Measurements from ENCODE around the gene ENO2. TPM values are rescaled to one million over a fixed set of nuclear protein-coding genes. Genes with fewer than 3 reads are reported as not detected.

The ENO2 gene
- total and polyA plus RNA-seq, 12 donors = 7.4 to 113 (median 35.1) TPM

DNA sequence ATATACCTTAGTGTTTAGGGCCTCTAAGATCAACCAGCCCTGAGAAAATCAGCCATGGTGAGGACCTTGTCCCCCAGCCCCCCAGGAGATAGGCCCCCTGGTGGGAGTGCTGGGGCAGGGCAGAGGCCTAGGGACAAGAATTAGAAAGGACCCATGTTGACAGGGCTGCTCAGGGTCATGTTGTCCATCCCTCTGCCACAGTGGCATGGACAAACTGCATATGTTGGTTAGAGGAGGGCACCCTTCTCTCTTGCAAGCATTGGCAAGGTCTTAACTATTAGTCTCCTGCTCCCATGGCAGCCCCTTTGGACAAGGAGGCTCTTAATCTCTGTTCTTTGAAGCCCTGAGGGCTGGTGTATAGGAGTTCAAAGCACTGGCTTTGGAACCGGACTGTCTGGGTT is 36.0 kb downstream of the ENO2 start:
- 73 to 100% (median 75%) methylated on average over 1 of the region's 1 CpG for WGBS, 4 donors

DNA sequence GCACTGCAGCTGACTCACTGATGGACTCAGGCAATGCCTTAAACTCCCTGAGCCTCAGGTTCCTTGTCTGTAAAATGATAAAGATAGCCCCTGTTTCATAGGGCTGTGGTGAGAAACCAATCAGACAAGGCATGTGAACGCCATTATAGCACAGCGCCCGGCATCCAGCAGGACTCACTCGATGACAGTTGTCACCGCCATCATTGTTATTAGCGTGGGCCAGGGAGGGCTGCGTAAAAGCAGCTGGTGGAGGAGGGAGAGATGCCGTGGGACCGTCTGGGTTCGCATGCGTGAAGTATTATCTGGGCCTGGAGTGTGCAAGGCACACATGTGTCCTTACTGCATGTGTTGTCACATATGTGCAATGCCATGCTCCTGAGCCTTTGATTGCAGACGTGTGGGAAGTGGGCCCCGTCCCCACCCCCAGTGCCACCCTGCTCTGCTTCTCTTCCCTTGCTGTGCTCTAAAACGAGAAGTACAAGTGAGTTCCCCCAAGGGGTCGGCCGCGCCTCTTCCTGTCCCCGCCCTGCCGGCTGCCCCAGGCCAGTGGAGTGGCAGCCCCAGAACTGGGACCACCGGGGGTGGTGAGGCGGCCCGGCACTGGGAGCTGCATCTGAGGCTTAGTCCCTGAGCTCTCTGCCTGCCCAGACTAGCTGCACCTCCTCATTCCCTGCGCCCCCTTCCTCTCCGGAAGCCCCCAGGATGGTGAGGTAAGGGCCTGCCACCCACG is 36.6 kb downstream of the ENO2 start, which contains the start of gene PTPN6:
PTPN6 (plus strand) TSS at position 546 of the 730 bp plus-strand sequence; CDS start at position 703, 157 bp downstream.
- H3K36me3 ChIP-seq (replicated peaks in 1 of 2) = no peaks in the 10 kb centered on the region
- WGBS, 4 donors = 67 to 72% (median 72%) methylated on average over 12 to 25 of the region's 25 CpGs
- TF ChIP-seq, protein P1, sequence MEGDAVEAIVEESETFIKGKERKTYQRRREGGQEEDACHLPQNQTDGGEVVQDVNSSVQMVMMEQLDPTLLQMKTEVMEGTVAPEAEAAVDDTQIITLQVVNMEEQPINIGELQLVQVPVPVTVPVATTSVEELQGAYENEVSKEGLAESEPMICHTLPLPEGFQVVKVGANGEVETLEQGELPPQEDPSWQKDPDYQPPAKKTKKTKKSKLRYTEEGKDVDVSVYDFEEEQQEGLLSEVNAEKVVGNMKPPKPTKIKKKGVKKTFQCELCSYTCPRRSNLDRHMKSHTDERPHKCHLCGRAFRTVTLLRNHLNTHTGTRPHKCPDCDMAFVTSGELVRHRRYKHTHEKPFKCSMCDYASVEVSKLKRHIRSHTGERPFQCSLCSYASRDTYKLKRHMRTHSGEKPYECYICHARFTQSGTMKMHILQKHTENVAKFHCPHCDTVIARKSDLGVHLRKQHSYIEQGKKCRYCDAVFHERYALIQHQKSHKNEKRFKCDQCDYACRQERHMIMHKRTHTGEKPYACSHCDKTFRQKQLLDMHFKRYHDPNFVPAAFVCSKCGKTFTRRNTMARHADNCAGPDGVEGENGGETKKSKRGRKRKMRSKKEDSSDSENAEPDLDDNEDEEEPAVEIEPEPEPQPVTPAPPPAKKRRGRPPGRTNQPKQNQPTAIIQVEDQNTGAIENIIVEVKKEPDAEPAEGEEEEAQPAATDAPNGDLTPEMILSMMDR (IDR thresholded peaks at IDR 0.05) = no peak
- TF ChIP-seq POLR2A (IDR thresholded peaks at IDR 0.05) = peak; percentile 20 to 41
- H3K4me3 ChIP-seq = peak within 1 kb of the TSS in 1 of 4 donors; percentile 33
- DNase-seq = peak in 5 of 7 donors; percentile 33 to 75 (median 51)
- peaks cover 15 to 33% of the 10 kb centered on the region in 2 donors for H3K4me1 ChIP-seq (replicated peaks in 1 of 2)
- peak within 1 kb of the TSS in 4 of 5 donors; percentile 43 to 83 (median 57) for H3K27ac ChIP-seq
- H3K27me3 ChIP-seq = no peaks in the 10 kb centered on the region
- intact Hi-C loops (cut with DNase I) = loop anchor here (10.0 kb wide), 2 partner anchors 76 to 164 kb away; partner anchors contain the start of gene SPSB2 (in 1 of the 2)
- no peaks in the 10 kb centered on the region for H3K9me3 ChIP-seq (replicated peaks in 1 of 3)

More for the DNA sequence above, 36.0 kb downstream of the ENO2 start:
- H3K9me3 ChIP-seq (replicated peaks in 1 of 3) = no peaks in the 10 kb centered on the region
- intact Hi-C loops (cut with DNase I) = loop anchor here (10.0 kb wide), 2 partner anchors 76 to 164 kb away; partner anchors contain the start of gene SPSB2 (in 1 of the 2)
- H3K27ac ChIP-seq = peak overlapping the region in 2 of 5 donors; percentile 3 to 68
- peaks cover 20 to 39% of the 10 kb centered on the region in 2 donors for H3K4me1 ChIP-seq (replicated peaks in 1 of 2)
- H3K27me3 ChIP-seq = no peaks in the 10 kb centered on the region
- no peak overlapping the region for H3K4me3 ChIP-seq
- DNase-seq = no peak
- TF ChIP-seq, protein P1 (IDR thresholded peaks at IDR 0.05) = no peak
- no peak for TF ChIP-seq POLR2A (IDR thresholded peaks at IDR 0.05)
- no peaks in the 10 kb centered on the region for H3K36me3 ChIP-seq (replicated peaks in 1 of 2)

DNA sequence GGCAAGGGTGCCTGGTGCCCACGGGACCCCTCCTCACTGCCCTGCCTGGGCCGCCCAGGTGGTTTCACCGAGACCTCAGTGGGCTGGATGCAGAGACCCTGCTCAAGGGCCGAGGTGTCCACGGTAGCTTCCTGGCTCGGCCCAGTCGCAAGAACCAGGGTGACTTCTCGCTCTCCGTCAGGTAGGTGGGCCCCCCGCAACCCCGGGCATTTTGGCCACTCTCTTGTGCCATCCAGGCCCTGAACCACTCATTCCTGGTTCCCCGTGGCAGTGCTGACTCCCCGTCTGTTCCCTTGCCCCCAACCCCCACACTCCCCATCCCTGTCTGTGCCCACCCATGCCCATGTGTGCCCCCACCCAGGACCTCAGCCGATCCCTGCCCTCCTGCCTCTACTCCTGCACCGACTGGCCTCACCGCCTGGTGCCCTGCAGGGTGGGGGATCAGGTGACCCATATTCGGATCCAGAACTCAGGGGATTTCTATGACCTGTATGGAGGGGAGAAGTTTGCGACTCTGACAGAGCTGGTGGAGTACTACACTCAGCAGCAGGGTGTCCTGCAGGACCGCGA is 37.3 kb downstream of the ENO2 start:
- no peaks in the 10 kb centered on the region for H3K27me3 ChIP-seq
- no peaks in the 10 kb centered on the region for H3K9me3 ChIP-seq (replicated peaks in 1 of 3)
- no peaks in the 10 kb centered on the region for H3K36me3 ChIP-seq (replicated peaks in 1 of 2)
- TF ChIP-seq, protein P1 (IDR thresholded peaks at IDR 0.05) = no peak
- no peak for TF ChIP-seq POLR2A (IDR thresholded peaks at IDR 0.05)
- peak overlapping the region in 4 of 5 donors; percentile 43 to 83 (median 57) for H3K27ac ChIP-seq
- peak in 1 of 7 donors; percentile 1 for DNase-seq
- 72 to 79% (median 77%) methylated on average over 12 to 20 of the region's 20 CpGs for WGBS, 4 donors
- intact Hi-C loops (cut with DNase I) = loop anchor here (10.0 kb wide), 2 partner anchors 77 to 163 kb away; partner anchors contain the start of gene SPSB2 (in 1 of the 2)
- H3K4me1 ChIP-seq (replicated peaks in 1 of 2) = peaks cover 14 to 28% of the 10 kb centered on the region in 2 donors
- peak overlapping the region in 1 of 4 donors; percentile 33 for H3K4me3 ChIP-seq
